GM12878 (cell line): ENCODE results near the gene PPP4R4. TPM values are rescaled to one million over a fixed set of nuclear protein-coding genes. Genes with fewer than 3 reads are reported as not detected.
A peak's percentile ranks its signal among the peaks of the same experiment; 100 is the strongest.

ENCODE experiments used
- ATAC-seq: fragments of 200-7000 bp; cut with Tn5 transposase; 3 replicates; pipeline ENCODE4 v1.9.1; 2020; ENCODE audit warnings: mild to moderate bottlenecking, moderate library complexity
- BruUV-seq: library from RNA; stranded (reverse); fragments of 400-500 nt; replicated peaks from 2 replicates; lab custom pipeline; 2021; lab: Mats Ljungman, UMichigan
- CTCF ChIA-PET: fragments of 300-600 bp; sonication (Branson Sonifier 250); formaldehyde crosslinking; extraction: SDS; loops from one replicate; lab custom pipeline; 2021; ENCODE audit warnings: inconsistent platforms; lab: Yijun Ruan, JAX
- POLR2A ChIA-PET: fragments of 350-600 bp; formaldehyde crosslinking; extraction: SDS; loops from one replicate; lab custom pipeline; 2021; ENCODE audit warnings: inconsistent platforms; lab: Charles Lee
- RAD21 ChIA-PET: fragments of 300-600 bp; sonication (Branson Sonifier 250); formaldehyde crosslinking; loops from one replicate; lab custom pipeline; 2023; ENCODE audit warnings: antibody characterized with exemption; ENCODE audit not compliant: unreplicated experiment; lab: Charles Lee
- SMC1A ChIA-PET: fragments of 300-600 bp; sonication (Branson Sonifier 250); formaldehyde crosslinking; loops from one replicate; lab custom pipeline; 2023; ENCODE audit not compliant: unreplicated experiment, uncharacterized antibody; lab: Charles Lee
- DNase-seq: peaks from one replicate; pipeline ENCODE4 v3.0.0-alpha.2; 2011; ENCODE audit warnings: low read depth, low spot score
- FAIRE-seq: peaks from 3 replicates; lab custom pipeline; 2011; peaks lifted over from hg19 to GRCh38; lab: Jason Lieb, UNC
- H2AFZ ChIP-seq: 2 replicates; pipeline ENCODE4 v1.6.0; 2011; ENCODE audit warnings: low read depth, low read length, control low read depth; ENCODE audit not compliant: control insufficient read depth
- H3K27ac ChIP-seq: 2 replicates; pipeline ENCODE4 v1.5.1; 2011; ENCODE audit warnings: control low read depth; ENCODE audit not compliant: control insufficient read depth, insufficient read depth
- H3K27me3 ChIP-seq, 2 experiments: replicated peaks in 1 of 2; 2 replicates each; pipeline versions ENCODE4 v1.6.0 to v1.6.1; 2011; ENCODE audit warnings: low read length in 1 of 2; ENCODE audit not compliant: control insufficient read depth in 2 of 2, insufficient read depth in 2 of 2
- H3K36me3 ChIP-seq, 2 experiments: 2 replicates each; pipeline ENCODE4 v1.5.1; 2011; ENCODE audit warnings: low read length in 1 of 2; ENCODE audit not compliant: control insufficient read depth in 2 of 2, insufficient read depth in 2 of 2
- H3K4me1 ChIP-seq: 2 replicates; pipeline ENCODE4 v1.6.1; 2011; ENCODE audit warnings: mild to moderate bottlenecking, low read length, moderate library complexity, mixed read lengths; ENCODE audit not compliant: control insufficient read depth, insufficient read depth
- H3K4me2 ChIP-seq: 2 replicates; pipeline ENCODE4 v1.6.0; 2011; ENCODE audit warnings: control low read depth; ENCODE audit not compliant: control insufficient read depth, insufficient read depth
- H3K4me3 ChIP-seq: fragments of 200-600 bp; sonication (generic); 2 replicates; pipeline ENCODE4 v1.5.1; 2016
- H3K79me2 ChIP-seq: 2 replicates; pipeline ENCODE4 v1.6.0; 2011; ENCODE audit warnings: low read length; ENCODE audit not compliant: control insufficient read depth, insufficient read depth
- H3K9ac ChIP-seq: 2 replicates; pipeline ENCODE4 v1.8.0; 2011; ENCODE audit warnings: low read length, control low read depth, mixed read lengths; ENCODE audit not compliant: control insufficient read depth, insufficient read depth
- H3K9me3 ChIP-seq: replicated peaks from 3 replicates; pipeline ENCODE4 v1.5.1; 2011; ENCODE audit warnings: mild to moderate bottlenecking, low read length; ENCODE audit not compliant: control insufficient read depth, insufficient read depth
- H4K20me1 ChIP-seq: 2 replicates; pipeline ENCODE4 v1.6.0; 2011; ENCODE audit not compliant: control insufficient read depth, insufficient read depth
- CBFB ChIP-seq: IDR thresholded peaks from 2 replicates; pipeline ENCODE4 v1.6.1; 2016; ENCODE audit warnings: antibody characterized with exemption, low read depth
- CBX5 ChIP-seq: sonication (generic); IDR thresholded peaks from 2 replicates; pipeline ENCODE4 v1.6.1; 2016; ENCODE audit warnings: low read depth, moderate library complexity, mild to moderate bottlenecking, inconsistent platforms
- EGR1 ChIP-seq, 2 experiments: IDR thresholded peaks; 1 replicate in 1 of 2; 2 replicates in 1 of 2; pipeline ENCODE4 v1.6.1; 2011 to 2012; ENCODE audit warnings: low read depth in 2 of 2, low read length in 2 of 2, borderline replicate concordance in 1 of 2, mild to moderate bottlenecking in 1 of 2, moderate library complexity in 1 of 2
- FOS ChIP-seq: IDR thresholded peaks from 3 replicates; pipeline ENCODE4 v1.6.1; 2011; ENCODE audit warnings: borderline replicate concordance; ENCODE audit not compliant: insufficient read length; ENCODE audit errors: extremely low read depth
- MTA3 ChIP-seq: IDR thresholded peaks from 2 replicates; pipeline ENCODE4 v1.6.1; 2012; ENCODE audit warnings: low read length, inconsistent platforms, borderline replicate concordance
- NBN ChIP-seq: fragments of 450-650 bp; IDR thresholded peaks from 2 replicates; pipeline ENCODE4 v1.6.1; 2016
- POLR2AphosphoS2 ChIP-seq: IDR thresholded peaks from 2 replicates; pipeline ENCODE4 v1.6.1; 2011; ENCODE audit warnings: low read depth, mild to moderate bottlenecking, low read length, improper control_type of control experiment, moderate library complexity
- RAD51 ChIP-seq: fragments of 450-650 bp; IDR thresholded peaks from 2 replicates; pipeline ENCODE4 v1.6.1; 2016; ENCODE audit warnings: moderate library complexity, mild to moderate bottlenecking, inconsistent platforms
- SUPT20H ChIP-seq: IDR thresholded peaks from 2 replicates; pipeline ENCODE4 v1.6.1; 2011; ENCODE audit warnings: low read depth, mild to moderate bottlenecking, low read length, moderate library complexity, borderline replicate concordance; ENCODE audit not compliant: control insufficient read depth
- TCF3 ChIP-seq: IDR thresholded peaks from 2 replicates; pipeline ENCODE4 v1.6.1; 2012; ENCODE audit warnings: low read depth, mild to moderate bottlenecking, low read length, borderline replicate concordance; ENCODE audit not compliant: insufficient read depth
- ZBTB4 ChIP-seq: fragments of 450-650 bp; formaldehyde crosslinking; IDR thresholded peaks from 2 replicates; pipeline ENCODE4 v1.4.0; 2022; ENCODE audit warnings: mild to moderate bottlenecking, moderate library complexity
- ZNF207 ChIP-seq: fragments of 450-650 bp; IDR thresholded peaks from 2 replicates; pipeline ENCODE4 v1.6.1; 2014; ENCODE audit warnings: antibody characterized with exemption, mild to moderate bottlenecking, borderline replicate concordance
- ZNF622 ChIP-seq: fragments of 450-650 bp; IDR thresholded peaks from 2 replicates; pipeline ENCODE4 v1.6.1; 2017; ENCODE audit warnings: mild to moderate bottlenecking, inconsistent platforms
- ZSCAN29 ChIP-seq: fragments of 450-650 bp; IDR thresholded peaks from 2 replicates; pipeline ENCODE4 v1.6.1; 2017; ENCODE audit warnings: mild to moderate bottlenecking, moderate library complexity
- WGBS: methylation state at CpG from one replicate; pipeline ENCODE4 v1.1.6; 2016; ENCODE audit warnings: low lambda C conversion rate; ENCODE audit not compliant: insufficient replicate concordance, insufficient coverage; ENCODE audit errors: missing lambda C conversion rate; 5-methylcytosine and 5-hydroxymethylcytosine counted together
- in situ Hi-C: fragments of 300-500 bp; cut with MboI; formaldehyde crosslinking; loops from 9 replicates; pipeline ENCODE4 v1.14.3; 2018; ENCODE audit warnings: mixed read lengths
- intact Hi-C: fragments of 100-400 bp; cut with micrococcal nuclease; formaldehyde crosslinking; loops from one replicate; pipeline ENCODE4 v1.14.2; 2022; ENCODE audit not compliant: unreplicated experiment
- polyA plus RNA-seq, 11 experiments: library from polyadenylated mRNA; depleted of rRNA in 4 of 11; unstranded in 6 of 11; stranded (reverse) in 5 of 11; fragments of >200 nt; fragmentation: Nextera tagmentation in 4 of 11; fragmentation: Illumina TruSeq in 1 of 11; extraction: Ambion mirVana in 4 of 11; extraction: Trizol in 1 of 11; gene quantifications; 1 replicate in 1 of 11; 2 replicates in 10 of 11; pipeline versions ENCODE4 v1.2.1 to v1.2.3, GENCODE V29; 2011 to 2016; ENCODE audit warnings: inconsistent platforms in 2 of 11, missing spikeins in 2 of 11, low read depth in 1 of 11
- total RNA-seq, 4 experiments: library from RNA; depleted of rRNA in 3 of 4; stranded (reverse); fragments of >200 nt in 3 of 4; fragmentation: Illumina TruSeq in 1 of 4; extraction: Trizol in 1 of 4; gene quantifications; 2 replicates each; pipeline versions ENCODE4 v1.2.1 to v1.2.3, GENCODE V29; 2013 to 2021

The PPP4R4 gene
- total and polyA plus RNA-seq, 10 of the 15 experiments (the other 5 are each of a cell fraction or from before 2014, with no cell fraction given): 0.01 to 0.13 (median 0.08) TPM; not detected in 4

GRCh38 chr14:94173471-94173884 lies 644 bp upstream of the PPP4R4 start:
- TF ChIP-seq NBN (no peak), CBX5 (no peak), EGR1 (IDR thresholded peaks at IDR 0.05; ENCODE audit: borderline replicate concordance in 1 of 2, low read depth in 2 of 2, low read length in 2 of 2) (no peak), ZNF622 (no peak), POLR2AphosphoS2 (no peak), MTA3 (no peak), CBFB (no peak), RAD51 (no peak), TCF3 (no peak), ZSCAN29 (no peak), ZNF207 (no peak), ZBTB4 (CRISPR knock-in tag) (no peak), SUPT20H (no peak), FOS (no peak)
- no peaks in the 10 kb centered on the region for H3K79me2 ChIP-seq
- peaks cover 0 to 25% of the 10 kb centered on the region in 2 experiments; a peak in 2 of 4 replicates for H3K27me3 ChIP-seq
- ChIA-PET CTCF (interaction anchor here (0.9 kb wide), 1 partner anchor 41 kb away, joined by 4 read pairs; no protein-coding TSS in a partner anchor), RAD21 (interaction anchor here (1.0 kb wide), 1 partner anchor 37 kb away, joined by 3 read pairs; no protein-coding TSS in a partner anchor), SMC1A (no interaction called here), POLR2A (no interaction called here)
- no TSS peak for BruUV-seq
- H3K4me2 ChIP-seq: peak overlapping the region; percentile 73
- WGBS: 12% methylated on average over 20 of the region's 20 CpGs
- no peak overlapping the region for H3K9ac ChIP-seq
- peak overlapping the region; percentile 11 for H2AFZ ChIP-seq
- FAIRE-seq (no peak), DNase-seq (no peak), ATAC-seq (no peak)
- H3K4me3 ChIP-seq: peak overlapping the region; percentile 77
- no peaks in the 10 kb centered on the region for H3K36me3 ChIP-seq
- no peaks in the 10 kb centered on the region for H4K20me1 ChIP-seq
- intact Hi-C loops (no loop called here), in situ Hi-C loops (no loop called here)
- H3K4me1 ChIP-seq: no peaks in the 10 kb centered on the region; the same call in 1 of the 2 replicates
- H3K27ac ChIP-seq: no peak overlapping the region
- no peaks in the 10 kb centered on the region; the same call in 2 of the 3 replicates for H3K9me3 ChIP-seq
